NOMO-1 (cell line): ENCODE results near the gene UFSP2.

ENCODE experiments used
- DNase-seq, 2 experiments: peaks; one replicate each; lab custom pipeline; 2025; ENCODE audit not compliant: unreplicated experiment in 2 of 2; lab: John Stamatoyannopoulos, UW

UFSP2 gene, protein sequence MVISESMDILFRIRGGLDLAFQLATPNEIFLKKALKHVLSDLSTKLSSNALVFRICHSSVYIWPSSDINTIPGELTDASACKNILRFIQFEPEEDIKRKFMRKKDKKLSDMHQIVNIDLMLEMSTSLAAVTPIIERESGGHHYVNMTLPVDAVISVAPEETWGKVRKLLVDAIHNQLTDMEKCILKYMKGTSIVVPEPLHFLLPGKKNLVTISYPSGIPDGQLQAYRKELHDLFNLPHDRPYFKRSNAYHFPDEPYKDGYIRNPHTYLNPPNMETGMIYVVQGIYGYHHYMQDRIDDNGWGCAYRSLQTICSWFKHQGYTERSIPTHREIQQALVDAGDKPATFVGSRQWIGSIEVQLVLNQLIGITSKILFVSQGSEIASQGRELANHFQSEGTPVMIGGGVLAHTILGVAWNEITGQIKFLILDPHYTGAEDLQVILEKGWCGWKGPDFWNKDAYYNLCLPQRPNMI

DNA sequence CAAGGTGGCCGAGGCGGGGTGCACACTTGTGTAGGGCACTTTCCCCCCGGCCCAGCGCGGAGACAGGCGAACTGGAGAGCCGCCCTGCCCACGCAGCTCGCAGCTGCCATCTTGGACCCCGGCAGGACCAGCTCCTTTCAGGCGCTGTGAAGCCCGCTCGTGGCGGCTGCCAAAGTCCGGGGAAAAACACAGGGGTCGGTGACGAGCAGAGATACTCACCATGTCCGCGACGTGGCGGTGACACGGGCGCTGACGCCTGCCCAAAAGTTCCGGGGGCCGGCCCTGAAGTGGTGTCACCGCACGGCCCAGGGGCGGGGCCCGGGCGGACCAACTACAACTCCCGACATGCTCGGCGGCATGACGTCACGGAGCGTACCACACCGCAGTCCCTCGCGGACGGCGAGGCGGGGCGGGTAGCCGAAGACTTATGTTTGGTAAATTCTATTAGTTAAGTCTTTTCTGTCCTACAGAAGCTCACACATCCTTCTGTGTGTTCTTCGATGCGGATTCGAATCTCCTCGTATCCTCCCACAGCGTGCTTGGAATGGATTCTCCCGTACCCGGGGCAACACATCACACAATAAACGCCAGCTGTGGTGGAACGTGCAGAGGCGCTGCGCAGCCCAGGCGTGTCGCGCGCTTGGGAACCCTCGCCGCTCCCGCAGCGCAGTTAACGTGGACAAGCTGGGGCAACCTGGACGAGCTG lies at the start of gene UFSP2:
Gene UFSP2 (minus strand): TSS at position 318 of the 706 bp plus-strand sequence. CDS start 96 bp downstream, at position 222.
- DNase-seq = peak; percentile 72 to 86

GRCh38 chr4:185473247-185473646 lies 47.5 kb upstream of the UFSP2 start:
- no peak for DNase-seq

GRCh38 chr4:185472103-185472542 lies 46.4 kb upstream of the UFSP2 start:
- DNase-seq = no peak

DNA sequence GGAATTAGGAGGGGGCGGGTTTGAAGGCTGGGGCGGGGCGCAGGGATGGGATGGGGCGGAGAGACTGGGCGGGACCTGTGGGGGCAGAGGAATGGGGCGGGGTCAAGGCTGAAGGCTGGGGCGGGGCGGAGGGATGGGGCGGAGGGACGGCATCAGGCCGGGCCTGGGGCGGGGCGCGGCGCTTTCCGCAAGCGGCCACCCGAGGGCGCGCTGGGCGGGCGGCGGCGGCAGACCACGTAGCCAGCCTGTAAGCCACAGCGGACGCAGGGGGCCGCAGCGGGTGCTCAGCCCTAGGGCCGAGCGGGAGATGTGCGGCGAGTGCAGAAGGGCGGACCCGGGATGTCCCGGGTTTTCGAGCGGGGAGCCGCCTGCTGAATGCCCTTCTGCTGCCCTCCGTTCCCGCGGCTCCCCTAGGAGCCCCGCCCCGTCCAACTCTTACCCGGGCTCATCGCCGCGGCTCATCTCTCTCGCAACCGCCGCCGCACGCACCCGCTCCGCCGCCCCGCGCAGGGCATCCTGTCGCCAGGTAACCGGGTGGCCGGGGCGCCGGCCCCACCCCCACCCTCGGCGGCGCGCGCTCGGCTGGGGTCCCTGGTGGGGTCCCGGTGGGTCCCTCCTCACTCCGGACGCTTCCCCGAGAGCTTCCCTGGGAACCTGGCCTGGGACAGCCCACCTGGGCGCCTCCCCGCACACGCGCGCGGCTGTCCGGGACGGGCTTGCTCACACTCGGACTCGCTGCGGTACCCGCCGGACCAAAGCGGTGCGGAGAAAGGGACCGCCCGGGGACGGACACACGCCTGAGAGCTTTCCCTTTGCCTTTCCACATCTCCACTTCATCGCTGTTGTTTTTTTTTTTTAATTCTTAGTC lies 45.7 kb upstream of the UFSP2 start, which contains the start of gene CCDC110:
Gene CCDC110 (minus strand): TSS at position 499 of the 868 bp plus-strand sequence. CDS start 50 bp downstream, at position 449.
- DNase-seq = peak; percentile 64 to 83

DNA sequence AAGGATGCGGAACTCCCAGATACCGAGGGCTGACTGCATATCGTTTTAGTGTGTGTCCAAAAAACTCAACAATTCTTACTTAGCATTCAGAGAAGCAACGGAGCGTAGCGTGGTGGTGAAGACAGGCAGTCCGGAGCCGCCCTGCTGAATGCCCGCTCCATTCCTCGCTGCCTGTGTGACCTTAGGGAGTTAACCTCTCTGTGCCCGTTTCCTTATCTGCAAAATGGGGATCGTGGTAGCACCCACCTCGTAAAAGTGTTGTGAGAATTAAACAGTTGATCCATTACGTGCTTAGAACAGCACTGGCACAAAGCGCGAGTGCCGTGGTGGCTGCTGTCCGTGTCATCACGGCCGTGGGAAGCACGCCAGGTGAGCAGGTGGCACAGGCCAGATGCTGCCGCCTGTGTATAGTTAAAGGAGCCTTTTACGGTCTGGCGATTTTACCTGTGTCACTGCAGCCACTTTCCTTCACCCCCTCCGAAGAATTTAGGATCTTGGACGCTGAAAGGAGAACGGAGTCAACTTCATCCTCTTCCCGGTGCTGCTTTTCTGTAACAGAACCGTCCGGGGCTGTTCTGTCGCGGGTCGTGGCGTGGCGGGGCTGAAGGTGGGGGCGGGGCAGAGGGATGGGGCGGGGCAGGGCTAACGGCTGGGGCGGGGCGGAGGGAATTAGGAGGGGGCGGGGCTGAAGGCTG lies 44.9 kb upstream of the UFSP2 start:
- DNase-seq = no peak

DNA sequence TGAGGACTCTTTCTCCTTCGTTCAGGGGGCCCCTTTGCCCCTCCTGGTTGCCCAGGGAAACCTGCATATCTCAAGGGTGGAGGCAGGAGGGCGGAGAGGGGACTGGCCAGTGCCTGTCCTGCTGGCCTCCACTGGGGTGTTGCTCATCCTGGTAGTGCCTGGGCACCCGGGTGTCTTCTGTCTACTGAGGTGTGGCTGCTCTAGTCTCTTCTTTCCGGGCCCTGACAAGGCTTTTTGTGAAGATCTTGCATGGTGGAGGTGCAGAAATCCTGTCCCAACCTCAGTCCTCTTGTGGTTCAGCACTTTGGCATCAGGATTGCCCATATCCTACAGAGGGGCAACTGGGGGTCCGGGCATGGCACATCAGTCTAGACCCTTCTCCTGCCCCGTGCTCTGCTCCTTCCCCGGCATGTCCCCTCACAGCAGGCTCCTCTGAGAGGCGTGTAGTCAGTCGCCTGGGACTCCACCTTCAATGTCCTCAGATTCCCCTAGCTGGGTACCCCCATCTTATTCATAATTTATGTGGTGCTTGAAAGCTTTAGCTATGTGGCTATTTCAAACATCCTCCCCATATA lies 43.9 kb upstream of the UFSP2 start:
- DNase-seq = no peak

- DNase-seq = no peak
Observed at GRCh38 chr4:185468999-185469398, 43.2 kb upstream of the UFSP2 start.

DNA sequence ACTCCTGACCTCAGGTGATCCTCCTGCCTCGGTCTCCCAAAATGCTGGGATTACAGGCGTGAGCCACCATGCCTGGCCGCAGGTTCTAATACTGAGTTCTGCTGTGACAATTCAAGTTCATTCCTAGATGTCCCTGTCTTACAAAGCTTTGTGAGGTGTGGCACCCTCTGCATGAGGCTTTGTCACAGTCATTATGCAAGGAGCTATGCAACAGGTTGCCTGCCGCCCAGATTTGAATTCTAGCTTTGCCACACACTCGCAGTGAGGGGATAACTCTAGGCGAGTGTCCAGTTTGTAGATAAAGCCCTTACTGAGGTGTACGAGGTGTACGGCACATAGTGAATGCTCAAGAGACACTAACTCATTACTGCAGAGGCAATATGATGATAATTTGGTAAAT lies 42.2 kb upstream of the UFSP2 start:
- DNase-seq = no peak

GRCh38 chr4:185467101-185467500 lies 41.3 kb upstream of the UFSP2 start:
- DNase-seq = no peak

DNA sequence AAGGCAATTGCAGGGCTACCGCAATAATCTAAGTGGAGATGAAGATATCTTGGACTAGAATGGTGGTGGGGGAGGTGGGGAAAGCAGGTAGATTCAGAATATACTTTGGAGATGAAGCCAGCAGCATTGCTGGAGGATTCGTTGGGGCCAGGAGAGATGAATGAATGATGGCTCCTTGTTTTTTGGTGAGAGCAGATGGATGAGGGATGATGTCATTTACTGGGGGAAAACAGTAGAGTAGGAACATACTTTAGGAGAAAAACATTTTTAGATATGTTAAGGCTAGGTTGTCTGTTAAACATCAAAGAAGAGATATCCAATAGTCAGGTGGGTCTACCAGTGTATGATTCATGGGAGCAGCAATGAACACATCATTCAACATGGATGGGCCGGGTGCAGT lies 39.9 kb upstream of the UFSP2 start:
- no peak for DNase-seq

- no peak for DNase-seq
Observed at GRCh38 chr4:185464887-185465286, 39.1 kb upstream of the UFSP2 start.

GRCh38 chr4:185464183-185464582 lies 38.4 kb upstream of the UFSP2 start:
- no peak for DNase-seq

DNA sequence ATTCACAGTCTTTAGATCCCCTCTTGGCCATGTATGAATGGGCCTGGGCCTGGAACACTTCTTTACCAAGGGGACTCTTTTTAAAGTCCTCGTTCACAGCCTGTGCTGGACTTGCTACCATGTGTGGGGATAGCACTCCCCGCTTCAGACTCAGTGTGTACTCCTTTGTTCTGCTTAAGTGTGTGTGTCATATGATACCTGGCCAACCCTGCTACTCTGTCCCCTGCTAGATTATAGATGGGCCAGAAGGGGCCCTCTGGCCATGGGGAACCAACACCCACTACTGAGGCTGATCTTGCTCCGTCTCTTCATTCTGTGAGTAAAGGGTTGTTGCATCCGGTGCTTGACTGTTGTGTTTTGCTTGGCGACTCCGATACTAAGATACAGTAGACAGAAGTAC lies 37.8 kb upstream of the UFSP2 start:
- DNase-seq = no peak

DNA sequence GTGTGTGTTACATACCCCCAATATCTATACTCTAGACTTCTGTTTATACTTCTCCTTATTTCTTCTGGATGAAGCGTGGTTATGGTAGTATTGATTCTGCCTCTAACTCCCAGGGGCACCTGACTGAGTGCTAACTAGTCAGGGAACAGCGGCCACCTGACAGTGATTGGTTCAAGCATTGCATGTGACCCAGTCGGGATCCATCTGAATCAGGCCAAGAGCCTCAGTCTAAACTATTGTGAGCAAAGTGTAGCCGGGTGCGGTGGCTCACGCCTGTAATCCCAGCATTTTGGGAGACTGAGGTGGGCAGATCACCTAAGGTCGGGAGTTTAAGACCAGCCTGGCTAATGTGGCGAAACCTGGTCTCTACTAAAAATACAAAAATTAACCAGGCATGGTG lies 35.8 kb upstream of the UFSP2 start:
- DNase-seq = no peak

GRCh38 chr4:185457136-185457535 lies 31.4 kb upstream of the UFSP2 start:
- DNase-seq = no peak

- no peak for DNase-seq
Observed at GRCh38 chr4:185456131-185456530, 30.4 kb upstream of the UFSP2 start.

GRCh38 chr4:185445209-185445608 lies 19.4 kb upstream of the UFSP2 start:
- DNase-seq = no peak

- no peak for DNase-seq
Observed at GRCh38 chr4:185441479-185441878, 15.7 kb upstream of the UFSP2 start.

- no peak for DNase-seq
Observed at GRCh38 chr4:185437809-185438208, 12.0 kb upstream of the UFSP2 start.

GRCh38 chr4:185435466-185435865 lies 9.7 kb upstream of the UFSP2 start:
- no peak for DNase-seq
